Measurements from ENCODE around the gene HOXB2. TPM values are rescaled to one million over a fixed set of nuclear protein-coding genes. Genes with fewer than 3 reads are reported as not detected.
A peak's percentile ranks its signal among the peaks of the same experiment; 100 is the strongest.
"Not testable (repeated sequence)": the region's sequence is repeated elsewhere in the genome, so short reads cannot be mapped to it uniquely, and the experiment has no call there.

HOXB2 gene
- total RNA-seq, 1 donor from 2014 or later, result 5.3 TPM

GRCh38 chr17:48515925-48516900 lies 28.7 kb downstream of the HOXB2 start:
- no peak for DNase-seq (ENCODE audit: low read depth, low spot score)

GRCh38 chr17:48514477-48514876 lies 30.4 kb downstream of the HOXB2 start:
- no peak for DNase-seq (ENCODE audit: low read depth, low spot score)

GRCh38 chr17:48513666-48514455 lies 31.0 kb downstream of the HOXB2 start:
- DNase-seq (ENCODE audit: low read depth, low spot score), result no peak

- no peak for DNase-seq (ENCODE audit: low read depth, low spot score)
These were observed 31.8 kb downstream of the HOXB2 start for GRCh38 chr17:48513097-48513496.

GRCh38 chr17:48510761-48511604 lies 33.9 kb downstream of the HOXB2 start:
- DNase-seq (ENCODE audit: low read depth, low spot score), result no peak

- DNase-seq (ENCODE audit: low read depth, low spot score), result no peak
These were observed 34.5 kb downstream of the HOXB2 start for GRCh38 chr17:48510381-48510760.

- DNase-seq (ENCODE audit: low read depth, low spot score), result not testable (repeated sequence)
These were observed 35.2 kb downstream of the HOXB2 start for GRCh38 chr17:48509708-48510107.

- DNase-seq (ENCODE audit: low read depth, low spot score), result no peak
These were observed 38.7 kb downstream of the HOXB2 start for GRCh38 chr17:48506246-48506645.

GRCh38 chr17:48505788-48506187 lies 39.1 kb downstream of the HOXB2 start:
- peak; percentile 63 for DNase-seq (ENCODE audit: low read depth, low spot score)

- DNase-seq (ENCODE audit: low read depth, low spot score), result no peak
These were observed 40.0 kb downstream of the HOXB2 start for GRCh38 chr17:48504953-48505352.

GRCh38 chr17:48503747-48504146 lies 41.2 kb downstream of the HOXB2 start:
- no peak for DNase-seq (ENCODE audit: low read depth, low spot score)

GRCh38 chr17:48502901-48503300 lies 42.0 kb downstream of the HOXB2 start:
- no peak for DNase-seq (ENCODE audit: low read depth, low spot score)

- no peak for DNase-seq (ENCODE audit: low read depth, low spot score)
These were observed 42.6 kb downstream of the HOXB2 start for GRCh38 chr17:48502312-48502711.

GRCh38 chr17:48500435-48501426 lies 44.2 kb downstream of the HOXB2 start:
- DNase-seq (ENCODE audit: low read depth, low spot score), result no peak

GRCh38 chr17:48499735-48500434 lies 45.0 kb downstream of the HOXB2 start:
- no peak for DNase-seq (ENCODE audit: low read depth, low spot score)

- no peak for DNase-seq (ENCODE audit: low read depth, low spot score)
These were observed 45.7 kb downstream of the HOXB2 start for GRCh38 chr17:48499248-48499647.

GRCh38 chr17:48498164-48498850 lies 46.6 kb downstream of the HOXB2 start:
- no peak for DNase-seq (ENCODE audit: low read depth, low spot score)

- no peak for DNase-seq (ENCODE audit: low read depth, low spot score)
These were observed 47.8 kb downstream of the HOXB2 start for GRCh38 chr17:48497103-48497502.

GRCh38 chr17:48494335-48494734 lies 50.6 kb downstream of the HOXB2 start:
- DNase-seq (ENCODE audit: low read depth, low spot score), result no peak
